SIG-M5 treated with dmso at 0.1 percent for 504 hours (cell line): ENCODE measurements around the gene PNPLA6.
"Not testable (repeated sequence)": the region's sequence is repeated elsewhere in the genome, so short reads cannot be mapped to it uniquely, and the experiment has no call there.

ENCODE experiments used
- DNase-seq: peaks from one replicate; lab custom pipeline; 2025; ENCODE audit not compliant: unreplicated experiment; lab: John Stamatoyannopoulos, UW

Gene PNPLA6

GRCh38 chr19:7529610-7530490, 5.7 kb upstream of the PNPLA6 start:
- DNase-seq = no peak

- no peak for DNase-seq
These were observed 2.1 kb upstream of the PNPLA6 start for GRCh38 chr19:7533281-7533885.

- DNase-seq = peak; percentile 65
These were observed 1.5 kb upstream of the PNPLA6 start for GRCh38 chr19:7533925-7534480.

- no peak for DNase-seq
These were observed 928 bp upstream of the PNPLA6 start for GRCh38 chr19:7534531-7535046.

- DNase-seq = no peak
These were observed 630 bp downstream of the PNPLA6 start for GRCh38 chr19:7535998-7536695.

GRCh38 chr19:7538990-7539389, 3.5 kb downstream of the PNPLA6 start:
- DNase-seq = not testable (repeated sequence)

- DNase-seq = no peak
These were observed 4.4 kb downstream of the PNPLA6 start for GRCh38 chr19:7539827-7540425.

GRCh38 chr19:7540761-7541474, 5.4 kb downstream of the PNPLA6 start:
- DNase-seq = no peak

GRCh38 chr19:7541475-7541824, 5.9 kb downstream of the PNPLA6 start:
- DNase-seq = no peak

GRCh38 chr19:7541828-7542443, 6.4 kb downstream of the PNPLA6 start:
- no peak for DNase-seq

- no peak for DNase-seq
These were observed 7.2 kb downstream of the PNPLA6 start for GRCh38 chr19:7542556-7543348.

GRCh38 chr19:7544626-7545025, 9.1 kb downstream of the PNPLA6 start:
- peak; percentile 13 for DNase-seq

- DNase-seq = peak; percentile 19
These were observed 9.8 kb downstream of the PNPLA6 start for GRCh38 chr19:7545300-7545699.

GRCh38 chr19:7545904-7546303, 10.4 kb downstream of the PNPLA6 start:
- DNase-seq = peak; percentile 38

- DNase-seq = no peak
These were observed 11.6 kb downstream of the PNPLA6 start for GRCh38 chr19:7547159-7547558.

- no peak for DNase-seq
These were observed 14.1 kb downstream of the PNPLA6 start for GRCh38 chr19:7549429-7550148.

- DNase-seq = no peak
These were observed 14.8 kb downstream of the PNPLA6 start for GRCh38 chr19:7550169-7550770.
